Thyroid gland (tissue), 4 donors: ENCODE data around the gene SFTPA2.

Experiments used
- POLR2A ChIP-seq, 2 donors: fragments of 450-650 bp; IDR thresholded peaks; one replicate each; pipeline ENCODE4 v1.6.1; 2017; ENCODE audit warnings: antibody characterized with exemption in 2 of 2, mild to moderate bottlenecking in 2 of 2, moderate library complexity in 1 of 2
- TF ChIP-seq, protein P1 (sequence below), 6 experiments: fragments of 200-600 bp in 3 of 6; fragments of 450-650 bp in 3 of 6; sonication (generic) in 3 of 6; IDR thresholded peaks; one replicate each; pipeline ENCODE4 v1.5.1; 2016 to 2019; ENCODE audit warnings: antibody characterized with exemption in 6 of 6, mild to moderate bottlenecking in 2 of 6, inconsistent platforms in 1 of 6, moderate library complexity in 1 of 6

DNA sequence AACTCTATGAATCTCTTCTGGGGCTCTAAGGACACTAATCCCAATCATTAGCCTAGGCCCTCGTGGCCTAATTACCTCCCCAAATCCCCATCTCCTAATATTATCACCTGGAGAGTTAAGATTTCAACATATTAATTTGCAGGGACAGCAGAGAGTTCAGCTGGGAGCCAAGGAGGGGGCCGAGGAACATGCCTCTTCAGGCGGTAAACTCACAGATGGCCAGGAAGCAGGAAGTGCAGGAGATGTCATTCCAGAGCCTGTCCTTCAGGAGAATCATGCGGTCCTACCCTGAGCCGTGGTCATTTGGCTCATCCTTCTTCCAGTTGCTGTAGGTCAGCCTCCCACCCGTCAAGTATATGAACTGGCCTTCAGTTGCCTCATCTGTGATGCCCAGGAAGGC, 21.9 kb upstream of the SFTPA2 start:
- no peak for TF ChIP-seq POLR2A (IDR thresholded peaks at IDR 0.05)
- TF ChIP-seq, protein P1, sequence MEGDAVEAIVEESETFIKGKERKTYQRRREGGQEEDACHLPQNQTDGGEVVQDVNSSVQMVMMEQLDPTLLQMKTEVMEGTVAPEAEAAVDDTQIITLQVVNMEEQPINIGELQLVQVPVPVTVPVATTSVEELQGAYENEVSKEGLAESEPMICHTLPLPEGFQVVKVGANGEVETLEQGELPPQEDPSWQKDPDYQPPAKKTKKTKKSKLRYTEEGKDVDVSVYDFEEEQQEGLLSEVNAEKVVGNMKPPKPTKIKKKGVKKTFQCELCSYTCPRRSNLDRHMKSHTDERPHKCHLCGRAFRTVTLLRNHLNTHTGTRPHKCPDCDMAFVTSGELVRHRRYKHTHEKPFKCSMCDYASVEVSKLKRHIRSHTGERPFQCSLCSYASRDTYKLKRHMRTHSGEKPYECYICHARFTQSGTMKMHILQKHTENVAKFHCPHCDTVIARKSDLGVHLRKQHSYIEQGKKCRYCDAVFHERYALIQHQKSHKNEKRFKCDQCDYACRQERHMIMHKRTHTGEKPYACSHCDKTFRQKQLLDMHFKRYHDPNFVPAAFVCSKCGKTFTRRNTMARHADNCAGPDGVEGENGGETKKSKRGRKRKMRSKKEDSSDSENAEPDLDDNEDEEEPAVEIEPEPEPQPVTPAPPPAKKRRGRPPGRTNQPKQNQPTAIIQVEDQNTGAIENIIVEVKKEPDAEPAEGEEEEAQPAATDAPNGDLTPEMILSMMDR (IDR thresholded peaks at IDR 0.05) = no peak
